HepG2 (cell line): ENCODE results near the gene PHKB. TPM values are rescaled to one million over a fixed set of nuclear protein-coding genes. Genes with fewer than 3 reads are reported as not detected.

Experiments used
- ARID5B ChIP-seq: IDR thresholded peaks from 2 replicates; pipeline ENCODE4 v1.4.0; 2020; ENCODE audit warnings: mild to moderate bottlenecking, missing genetic modification reagents
- ASH2L ChIP-seq: fragments of 300-600, 200-600 bp; sonication (generic); IDR thresholded peaks from 2 replicates; pipeline ENCODE4 v1.7.0; 2017; ENCODE audit warnings: low read depth, mild to moderate bottlenecking, moderate library complexity, mixed read lengths, low read length; ENCODE audit not compliant: insufficient read length
- BCL6 ChIP-seq: IDR thresholded peaks from 2 replicates; pipeline ENCODE4 v1.6.1; 2016; ENCODE audit warnings: missing genetic modification reagents, missing compliant biosample characterization
- ESRRA ChIP-seq: sonication (generic); formaldehyde crosslinking; IDR thresholded peaks from 2 replicates; pipeline ENCODE4 v1.5.1; 2020; ENCODE audit warnings: mild to moderate bottlenecking, low read depth, missing genetic modification reagents
- FOSL2 ChIP-seq: sonication (generic); formaldehyde crosslinking; IDR thresholded peaks from 2 replicates; pipeline ENCODE4 v1.4.0; 2020; ENCODE audit warnings: missing genetic modification reagents
- GPN1 ChIP-seq: sonication (generic); formaldehyde crosslinking; IDR thresholded peaks from 2 replicates; pipeline ENCODE4 v1.5.1; 2020; ENCODE audit warnings: missing genetic modification reagents, borderline replicate concordance
- HOXA9 ChIP-seq: sonication (generic); formaldehyde crosslinking; IDR thresholded peaks from 2 replicates; pipeline ENCODE4 v1.8.1; 2022; ENCODE audit warnings: missing genetic modification reagents, mild to moderate bottlenecking, moderate library complexity, borderline replicate concordance
- SOX6 ChIP-seq, 2 experiments: fragments of 450-650 bp in 1 of 2; sonication (generic) in 1 of 2; formaldehyde crosslinking in 1 of 2; IDR thresholded peaks; 2 replicates each; pipeline versions ENCODE4 v1.4.0 to v1.6.1; 2017 to 2020; ENCODE audit warnings: antibody characterized with exemption in 1 of 2, mild to moderate bottlenecking in 1 of 2, missing genetic modification reagents in 1 of 2
- ZBTB46 ChIP-seq: sonication (generic); formaldehyde crosslinking; IDR thresholded peaks from 2 replicates; pipeline ENCODE4 v1.4.0; 2020; ENCODE audit warnings: mild to moderate bottlenecking, missing genetic modification reagents, borderline replicate concordance
- ZBTB7A ChIP-seq: sonication (generic); formaldehyde crosslinking; IDR thresholded peaks from 2 replicates; pipeline ENCODE4 v1.8.0; 2022; ENCODE audit warnings: mild to moderate bottlenecking, missing genetic modification reagents
- ZFAT ChIP-seq: sonication (generic); formaldehyde crosslinking; conservative IDR thresholded peaks from 2 replicates; pipeline ENCODE4 v1.8.1; 2023; ENCODE audit warnings: missing genetic modification reagents, inconsistent platforms
- ZFP36L1 ChIP-seq: sonication (generic); formaldehyde crosslinking; IDR thresholded peaks from 2 replicates; pipeline ENCODE4 v1.8.0; 2022; ENCODE audit warnings: mild to moderate bottlenecking, missing genetic modification reagents, moderate library complexity
- ZNF180 ChIP-seq: sonication (generic); formaldehyde crosslinking; IDR thresholded peaks from 2 replicates; pipeline ENCODE4 v1.4.0; 2020; ENCODE audit warnings: low read depth, missing genetic modification reagents, borderline replicate concordance
- ZNF720 ChIP-seq: sonication (generic); formaldehyde crosslinking; IDR thresholded peaks from 2 replicates; pipeline ENCODE4 v1.4.0; 2020; ENCODE audit warnings: missing genetic modification reagents
- ZNF83 ChIP-seq: sonication (generic); formaldehyde crosslinking; IDR thresholded peaks from 2 replicates; pipeline ENCODE4 v1.4.0; 2020; ENCODE audit warnings: missing genetic modification reagents, mild to moderate bottlenecking, borderline replicate concordance
- polyA plus RNA-seq, 8 experiments: library from polyadenylated mRNA; depleted of rRNA in 3 of 8; stranded (reverse) in 7 of 8; unstranded in 1 of 8; fragments of >200 nt; fragmentation: Illumina TruSeq in 4 of 8; extraction: Trizol in 4 of 8; gene quantifications; 2 replicates each; pipeline versions ENCODE4 v1.2.1 to v1.2.3, GENCODE V29; 2011 to 2016; ENCODE audit warnings: low read depth in 4 of 8, missing spikeins in 1 of 8, mixed read lengths in 1 of 8; ENCODE audit not compliant: insufficient read depth in 1 of 8
- total RNA-seq, 5 experiments: library from RNA; depleted of rRNA; stranded (reverse); fragments of >200 nt; fragmentation: Illumina TruSeq; extraction: Trizol; gene quantifications; 2 replicates each; pipeline ENCODE4 v1.2.3, GENCODE V29; 2016; ENCODE audit warnings: low read depth in 1 of 5
- TF ChIP-seq, protein P1 (sequence below): sonication (generic); formaldehyde crosslinking; IDR thresholded peaks from 2 replicates; pipeline ENCODE4 v1.4.0; 2020; ENCODE audit warnings: missing genetic modification reagents
- TF ChIP-seq, protein P2 (sequence below): IDR thresholded peaks from 2 replicates; pipeline ENCODE4 v1.6.1; 2012; ENCODE audit warnings: low read depth, low read length, improper control_type of control experiment

The PHKB gene
- total and polyA plus RNA-seq, 2 of the 13 experiments (the other 11 are each of a cell fraction or from before 2014, with no cell fraction given), result 66.0 to 80.8 TPM

- TF ChIP-seq ARID5B, result peak; percentile 98
- TF ChIP-seq ZFAT, result no peak
- peak; percentile 47 for TF ChIP-seq ASH2L
- peak; percentile 89 for TF ChIP-seq FOSL2 (CRISPR knock-in tag)
- no peak for TF ChIP-seq HOXA9
- no peak for TF ChIP-seq ZNF720 (CRISPR knock-in tag)
- peak; percentile 90 for TF ChIP-seq BCL6
- TF ChIP-seq, protein P1, sequence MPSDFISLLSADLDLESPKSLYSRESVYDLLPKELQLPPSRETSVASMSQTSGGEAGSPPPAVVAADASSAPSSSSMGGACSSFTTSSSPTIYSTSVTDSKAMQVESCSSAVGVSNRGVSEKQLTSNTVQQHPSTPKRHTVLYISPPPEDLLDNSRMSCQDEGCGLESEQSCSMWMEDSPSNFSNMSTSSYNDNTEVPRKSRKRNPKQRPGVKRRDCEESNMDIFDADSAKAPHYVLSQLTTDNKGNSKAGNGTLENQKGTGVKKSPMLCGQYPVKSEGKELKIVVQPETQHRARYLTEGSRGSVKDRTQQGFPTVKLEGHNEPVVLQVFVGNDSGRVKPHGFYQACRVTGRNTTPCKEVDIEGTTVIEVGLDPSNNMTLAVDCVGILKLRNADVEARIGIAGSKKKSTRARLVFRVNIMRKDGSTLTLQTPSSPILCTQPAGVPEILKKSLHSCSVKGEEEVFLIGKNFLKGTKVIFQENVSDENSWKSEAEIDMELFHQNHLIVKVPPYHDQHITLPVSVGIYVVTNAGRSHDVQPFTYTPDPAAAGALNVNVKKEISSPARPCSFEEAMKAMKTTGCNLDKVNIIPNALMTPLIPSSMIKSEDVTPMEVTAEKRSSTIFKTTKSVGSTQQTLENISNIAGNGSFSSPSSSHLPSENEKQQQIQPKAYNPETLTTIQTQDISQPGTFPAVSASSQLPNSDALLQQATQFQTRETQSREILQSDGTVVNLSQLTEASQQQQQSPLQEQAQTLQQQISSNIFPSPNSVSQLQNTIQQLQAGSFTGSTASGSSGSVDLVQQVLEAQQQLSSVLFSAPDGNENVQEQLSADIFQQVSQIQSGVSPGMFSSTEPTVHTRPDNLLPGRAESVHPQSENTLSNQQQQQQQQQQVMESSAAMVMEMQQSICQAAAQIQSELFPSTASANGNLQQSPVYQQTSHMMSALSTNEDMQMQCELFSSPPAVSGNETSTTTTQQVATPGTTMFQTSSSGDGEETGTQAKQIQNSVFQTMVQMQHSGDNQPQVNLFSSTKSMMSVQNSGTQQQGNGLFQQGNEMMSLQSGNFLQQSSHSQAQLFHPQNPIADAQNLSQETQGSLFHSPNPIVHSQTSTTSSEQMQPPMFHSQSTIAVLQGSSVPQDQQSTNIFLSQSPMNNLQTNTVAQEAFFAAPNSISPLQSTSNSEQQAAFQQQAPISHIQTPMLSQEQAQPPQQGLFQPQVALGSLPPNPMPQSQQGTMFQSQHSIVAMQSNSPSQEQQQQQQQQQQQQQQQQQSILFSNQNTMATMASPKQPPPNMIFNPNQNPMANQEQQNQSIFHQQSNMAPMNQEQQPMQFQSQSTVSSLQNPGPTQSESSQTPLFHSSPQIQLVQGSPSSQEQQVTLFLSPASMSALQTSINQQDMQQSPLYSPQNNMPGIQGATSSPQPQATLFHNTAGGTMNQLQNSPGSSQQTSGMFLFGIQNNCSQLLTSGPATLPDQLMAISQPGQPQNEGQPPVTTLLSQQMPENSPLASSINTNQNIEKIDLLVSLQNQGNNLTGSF (CRISPR knock-in tag), result no peak
- TF ChIP-seq ZNF83 (CRISPR knock-in tag), result no peak
- TF ChIP-seq, protein P2, sequence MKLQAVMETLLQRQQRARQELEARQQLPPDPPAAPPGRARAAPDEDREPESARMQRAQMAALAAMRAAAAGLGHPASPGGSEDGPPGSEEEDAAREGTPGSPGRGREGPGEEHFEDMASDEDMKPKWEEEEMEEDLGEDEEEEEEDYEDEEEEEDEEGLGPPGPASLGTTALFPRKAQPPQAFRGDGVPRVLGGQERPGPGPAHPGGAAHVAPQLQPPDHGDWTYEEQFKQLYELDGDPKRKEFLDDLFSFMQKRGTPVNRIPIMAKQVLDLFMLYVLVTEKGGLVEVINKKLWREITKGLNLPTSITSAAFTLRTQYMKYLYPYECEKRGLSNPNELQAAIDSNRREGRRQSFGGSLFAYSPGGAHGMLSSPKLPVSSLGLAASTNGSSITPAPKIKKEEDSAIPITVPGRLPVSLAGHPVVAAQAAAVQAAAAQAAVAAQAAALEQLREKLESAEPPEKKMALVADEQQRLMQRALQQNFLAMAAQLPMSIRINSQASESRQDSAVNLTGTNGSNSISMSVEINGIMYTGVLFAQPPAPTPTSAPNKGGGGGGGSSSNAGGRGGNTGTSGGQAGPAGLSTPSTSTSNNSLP, result peak; percentile 91
- no peak for TF ChIP-seq SOX6 (IDR thresholded peaks at IDR 0.05)
- TF ChIP-seq SOX6 (CRISPR knock-in tag; IDR thresholded peaks at IDR 0.05), result peak; percentile 72
- no peak for TF ChIP-seq ZNF180 (CRISPR knock-in tag)
- no peak for TF ChIP-seq ZBTB46 (CRISPR knock-in tag)
- TF ChIP-seq ZBTB7A (CRISPR knock-in tag), result no peak
- TF ChIP-seq ESRRA (CRISPR knock-in tag), result no peak; the same call in 1 of the 2 replicates
- no peak for TF ChIP-seq ZFP36L1 (CRISPR knock-in tag)
- no peak for TF ChIP-seq GPN1 (CRISPR knock-in tag)
These were observed 14.7 kb downstream of the PHKB start (continued) for GRCh38 chr16:47475786-47476185.
